ENCODE measurements around the gene SVEP1.
A peak's percentile ranks its signal among the peaks of the same experiment; 100 is the strongest.
"Not testable (repeated sequence)": the region's sequence is repeated elsewhere in the genome, so short reads cannot be mapped to it uniquely, and the experiment has no call there.

The SVEP1 gene

GRCh38 chr9:110358992-110359391 lies 220.5 kb downstream of the SVEP1 start:
- not testable (repeated sequence) for H3K4me3 ChIP-seq (ENCODE audit: low read length); H2AK5ac ChIP-seq (ENCODE audit: low read length); H3K27ac ChIP-seq (ENCODE audit: low read depth, low read length); H3K23ac ChIP-seq (ENCODE audit: low read length); H3K56ac ChIP-seq (ENCODE audit: low read length); H3K79me1 ChIP-seq (ENCODE audit: low read length); H3K9ac ChIP-seq (ENCODE audit: low read length); H4K5ac ChIP-seq (ENCODE audit: low read length); H3K27me3 ChIP-seq (ENCODE audit: insufficient read depth, low read length, poor library complexity); H4K8ac ChIP-seq (ENCODE audit: low read depth, low read length); H2BK15ac ChIP-seq (replicated peaks; ENCODE audit: low read depth); DNase-seq; H3K4me2 ChIP-seq (ENCODE audit: low read length); H3K36me3 ChIP-seq (ENCODE audit: control insufficient read depth, insufficient read depth, low read length); H3K79me2 ChIP-seq (ENCODE audit: control insufficient read depth, insufficient read depth, low read length); H2BK5ac ChIP-seq (ENCODE audit: low read length); H3K4ac ChIP-seq (ENCODE audit: low read depth, low read length); H3K18ac ChIP-seq (ENCODE audit: low read length); H2BK120ac ChIP-seq (ENCODE audit: low read depth, low read length); H3K4me1 ChIP-seq (ENCODE audit: control insufficient read depth, low read depth, low read length)
- no CpG with 5 or more reads among the region's 2 CpGs for WGBS (ENCODE audit: extremely low coverage, insufficient coverage, low lambda C conversion rate)

DNA sequence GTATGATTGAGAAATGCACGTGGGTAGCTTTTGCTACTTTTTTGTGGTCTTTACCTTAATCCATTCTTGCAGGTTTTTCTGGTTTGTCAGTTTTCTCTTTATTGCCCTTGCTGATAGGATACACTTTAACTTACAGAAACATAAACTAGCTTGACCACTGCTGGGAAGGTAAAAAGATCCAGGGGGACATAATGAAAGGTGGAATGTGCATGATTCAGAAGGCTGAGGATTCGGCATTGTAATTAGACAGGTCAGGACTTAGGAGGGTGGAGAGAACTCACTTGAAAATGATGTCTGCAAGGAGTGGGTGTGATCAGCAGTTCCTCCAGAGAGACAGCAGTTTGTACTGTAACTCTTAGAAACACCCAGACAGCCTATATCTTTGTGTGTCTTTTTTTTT lies 222.0 kb downstream of the SVEP1 start:
- Histone ChIP-seq H3K4me3 (ENCODE audit: low read length) (no peak overlapping the region), H3K36me3 (ENCODE audit: control insufficient read depth, insufficient read depth, low read length) (no peaks in the 10 kb centered on the region), H3K27me3 (ENCODE audit: insufficient read depth, low read length, poor library complexity) (no peaks in the 10 kb centered on the region), H3K4me2 (ENCODE audit: low read length) (no peak overlapping the region), H3K56ac (ENCODE audit: low read length) (no peak overlapping the region), H3K79me2 (ENCODE audit: control insufficient read depth, insufficient read depth, low read length) (no peaks in the 10 kb centered on the region), H3K27ac (ENCODE audit: low read depth, low read length) (no peak overlapping the region), H3K23ac (ENCODE audit: low read length) (no peak overlapping the region), H3K4me1 (ENCODE audit: control insufficient read depth, low read depth, low read length) (no peaks in the 10 kb centered on the region), H3K4ac (ENCODE audit: low read depth, low read length) (no peak overlapping the region), H4K8ac (ENCODE audit: low read depth, low read length) (no peak overlapping the region), H2BK5ac (ENCODE audit: low read length) (no peak overlapping the region), H3K18ac (ENCODE audit: low read length) (no peak overlapping the region), H2BK15ac (replicated peaks; ENCODE audit: low read depth) (no peak overlapping the region), H3K79me1 (ENCODE audit: low read length) (no peaks in the 10 kb centered on the region), H2BK120ac (ENCODE audit: low read depth, low read length) (no peak overlapping the region), H2AK5ac (ENCODE audit: low read length) (no peak overlapping the region), H4K5ac (ENCODE audit: low read length) (no peak overlapping the region), H3K9ac (ENCODE audit: low read length) (no peak overlapping the region)
- no CpG with 5 or more reads among the region's 2 CpGs for WGBS (ENCODE audit: extremely low coverage, insufficient coverage, low lambda C conversion rate)
- DNase-seq: no peak

DNA sequence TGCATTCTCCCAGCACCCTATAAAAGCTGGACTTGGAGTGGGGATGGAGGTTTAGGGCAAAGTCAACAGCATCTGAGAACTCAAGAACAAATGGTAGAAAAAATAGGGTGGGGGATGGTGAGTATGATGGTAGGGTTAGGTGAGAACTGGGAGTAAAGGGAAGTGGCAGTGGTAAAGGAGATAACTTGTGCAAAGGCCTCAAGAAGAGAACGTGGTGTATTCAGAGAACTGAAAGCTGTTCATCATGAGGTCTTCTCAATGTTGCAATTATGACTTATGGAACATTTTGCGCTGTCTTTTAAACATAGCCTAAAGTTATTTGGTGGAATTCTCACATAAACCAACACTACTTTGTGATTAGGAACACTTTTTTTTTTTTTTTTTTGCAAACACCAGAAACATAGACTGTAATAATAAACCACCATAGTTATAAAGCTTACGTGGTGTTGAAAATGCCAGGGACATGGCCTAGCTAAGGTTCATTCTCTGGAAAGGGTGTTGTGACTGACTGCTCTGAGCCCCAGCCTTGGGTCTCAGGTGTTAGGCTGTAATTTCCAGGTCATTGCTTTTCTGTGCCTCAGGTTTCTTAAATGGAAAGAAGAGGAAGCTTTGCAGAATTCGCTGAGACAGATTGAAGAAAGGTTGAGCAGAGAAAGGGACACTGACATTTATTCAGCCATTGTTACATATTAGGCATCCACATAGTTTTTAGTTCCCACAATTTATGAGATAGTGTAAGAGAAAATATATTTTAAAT lies 222.7 kb downstream of the SVEP1 start:
- Histone ChIP-seq H2BK120ac (ENCODE audit: low read depth, low read length) (no peak overlapping the region), H3K4me3 (ENCODE audit: low read length) (no peak overlapping the region), H3K9ac (ENCODE audit: low read length) (no peak overlapping the region), H3K23ac (ENCODE audit: low read length) (no peak overlapping the region), H3K79me2 (ENCODE audit: control insufficient read depth, insufficient read depth, low read length) (no peaks in the 10 kb centered on the region), H3K4me1 (ENCODE audit: control insufficient read depth, low read depth, low read length) (no peaks in the 10 kb centered on the region), H3K4me2 (ENCODE audit: low read length) (no peak overlapping the region), H3K56ac (ENCODE audit: low read length) (no peak overlapping the region), H4K8ac (ENCODE audit: low read depth, low read length) (no peak overlapping the region), H3K79me1 (ENCODE audit: low read length) (no peaks in the 10 kb centered on the region), H3K27me3 (ENCODE audit: insufficient read depth, low read length, poor library complexity) (no peaks in the 10 kb centered on the region), H3K18ac (ENCODE audit: low read length) (no peak overlapping the region), H2BK5ac (ENCODE audit: low read length) (no peak overlapping the region), H3K27ac (ENCODE audit: low read depth, low read length) (no peak overlapping the region), H3K4ac (ENCODE audit: low read depth, low read length) (no peak overlapping the region), H2BK15ac (replicated peaks; ENCODE audit: low read depth) (no peak overlapping the region), H2AK5ac (ENCODE audit: low read length) (no peak overlapping the region), H3K36me3 (ENCODE audit: control insufficient read depth, insufficient read depth, low read length) (no peaks in the 10 kb centered on the region), H4K5ac (ENCODE audit: low read length) (no peak overlapping the region)
- no peak for DNase-seq
- no CpG with 5 or more reads among the region's 4 CpGs for WGBS (ENCODE audit: extremely low coverage, insufficient coverage, low lambda C conversion rate)

DNA sequence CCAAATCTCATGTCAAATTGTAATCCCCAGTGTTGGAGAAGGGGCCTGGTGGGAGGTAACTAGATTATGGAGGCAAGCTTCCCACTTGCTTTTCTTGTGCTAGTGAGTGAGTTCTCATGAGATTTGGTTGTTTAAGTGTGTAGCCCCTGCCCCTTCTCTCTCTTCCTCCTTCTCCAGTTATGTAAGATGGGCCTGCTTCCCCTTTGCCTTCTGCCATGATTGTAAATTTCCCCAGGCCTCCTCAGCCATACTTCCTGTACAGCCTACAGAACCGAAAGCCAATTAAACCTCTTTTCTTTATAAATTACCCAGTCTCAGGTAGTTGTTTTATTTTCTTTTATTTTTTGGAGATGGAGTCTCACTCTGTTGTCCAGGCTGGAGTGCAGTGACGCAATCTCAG lies 223.6 kb downstream of the SVEP1 start:
- Histone ChIP-seq H4K8ac (ENCODE audit: low read depth, low read length) (no peak overlapping the region), H3K9ac (ENCODE audit: low read length) (no peak overlapping the region), H3K4ac (ENCODE audit: low read depth, low read length) (no peak overlapping the region), H2BK15ac (replicated peaks; ENCODE audit: low read depth) (no peak overlapping the region), H3K4me3 (ENCODE audit: low read length) (no peak overlapping the region), H3K79me2 (ENCODE audit: control insufficient read depth, insufficient read depth, low read length) (no peaks in the 10 kb centered on the region), H2BK120ac (ENCODE audit: low read depth, low read length) (no peak overlapping the region), H3K18ac (ENCODE audit: low read length) (no peak overlapping the region), H3K27me3 (ENCODE audit: insufficient read depth, low read length, poor library complexity) (no peaks in the 10 kb centered on the region), H4K5ac (ENCODE audit: low read length) (no peak overlapping the region), H2AK5ac (ENCODE audit: low read length) (no peak overlapping the region), H3K56ac (ENCODE audit: low read length) (no peak overlapping the region), H2BK5ac (ENCODE audit: low read length) (no peak overlapping the region), H3K27ac (ENCODE audit: low read depth, low read length) (no peak overlapping the region), H3K36me3 (ENCODE audit: control insufficient read depth, insufficient read depth, low read length) (no peaks in the 10 kb centered on the region), H3K23ac (ENCODE audit: low read length) (no peak overlapping the region), H3K79me1 (ENCODE audit: low read length) (no peaks in the 10 kb centered on the region), H3K4me2 (ENCODE audit: low read length) (no peak overlapping the region), H3K4me1 (ENCODE audit: control insufficient read depth, low read depth, low read length) (no peaks in the 10 kb centered on the region)
- WGBS (ENCODE audit: extremely low coverage, insufficient coverage, low lambda C conversion rate): no CpG with 5 or more reads among the region's 2 CpGs
- DNase-seq: no peak

DNA sequence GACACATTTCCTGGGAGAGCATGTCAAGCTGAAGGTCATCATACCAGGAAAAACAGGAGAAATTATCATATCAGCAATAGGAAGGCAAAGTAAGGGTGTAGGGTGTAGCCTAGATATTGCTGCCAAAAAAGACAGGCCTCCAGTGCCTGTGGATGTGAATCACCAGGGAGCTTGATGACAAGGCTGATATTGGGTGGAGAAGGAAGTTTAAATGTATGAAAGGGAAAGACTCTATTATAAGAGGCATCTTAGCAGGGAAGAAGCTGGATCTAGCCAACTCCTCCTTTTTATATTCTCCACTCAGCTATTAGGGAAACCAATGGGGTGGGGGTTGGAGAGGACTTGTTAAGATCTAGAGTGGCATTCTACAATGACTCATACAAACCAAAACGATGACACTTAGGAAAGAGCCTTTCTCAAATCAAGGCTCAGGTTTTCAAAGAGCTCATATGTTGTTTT lies 228.5 kb downstream of the SVEP1 start:
- H3K27me3 ChIP-seq (ENCODE audit: insufficient read depth, low read length, poor library complexity): no peaks in the 10 kb centered on the region
- no peak overlapping the region for H4K8ac ChIP-seq (ENCODE audit: low read depth, low read length)
- no peak overlapping the region for H2AK5ac ChIP-seq (ENCODE audit: low read length)
- H3K23ac ChIP-seq (ENCODE audit: low read length): no peak overlapping the region
- no peak overlapping the region for H3K4ac ChIP-seq (ENCODE audit: low read depth, low read length)
- DNase-seq: peak; percentile 52
- H3K27ac ChIP-seq (ENCODE audit: low read depth, low read length): no peak overlapping the region
- no peak overlapping the region for H2BK5ac ChIP-seq (ENCODE audit: low read length)
- WGBS (ENCODE audit: extremely low coverage, insufficient coverage, low lambda C conversion rate): no CpG with 5 or more reads among the region's 1 CpG
- no peaks in the 10 kb centered on the region for H3K4me1 ChIP-seq (ENCODE audit: control insufficient read depth, low read depth, low read length)
- no peaks in the 10 kb centered on the region for H3K79me2 ChIP-seq (ENCODE audit: control insufficient read depth, insufficient read depth, low read length)
- no peak overlapping the region for H3K4me3 ChIP-seq (ENCODE audit: low read length)
- H3K18ac ChIP-seq (ENCODE audit: low read length): no peak overlapping the region
- H3K9ac ChIP-seq (ENCODE audit: low read length): no peak overlapping the region
- no peaks in the 10 kb centered on the region for H3K79me1 ChIP-seq (ENCODE audit: low read length)
- H2BK15ac ChIP-seq (replicated peaks; ENCODE audit: low read depth): no peak overlapping the region
- H4K5ac ChIP-seq (ENCODE audit: low read length): no peak overlapping the region
- no peak overlapping the region for H2BK120ac ChIP-seq (ENCODE audit: low read depth, low read length)
- no peaks in the 10 kb centered on the region for H3K36me3 ChIP-seq (ENCODE audit: control insufficient read depth, insufficient read depth, low read length)
- H3K4me2 ChIP-seq (ENCODE audit: low read length): no peak overlapping the region
- no peak overlapping the region for H3K56ac ChIP-seq (ENCODE audit: low read length)

GRCh38 chr9:110346325-110346724 lies 233.2 kb downstream of the SVEP1 start:
- H4K8ac ChIP-seq (ENCODE audit: low read depth, low read length): no peak overlapping the region
- H3K36me3 ChIP-seq (ENCODE audit: control insufficient read depth, insufficient read depth, low read length): no peaks in the 10 kb centered on the region

More at GRCh38 chr9:110346325-110346724, 233.2 kb downstream of the SVEP1 start:
- Histone ChIP-seq H3K18ac (ENCODE audit: low read length) (no peak overlapping the region), H3K4ac (ENCODE audit: low read depth, low read length) (no peak overlapping the region), H2AK5ac (ENCODE audit: low read length) (no peak overlapping the region), H3K56ac (ENCODE audit: low read length) (no peak overlapping the region), H3K4me3 (ENCODE audit: low read length) (no peak overlapping the region), H3K27me3 (ENCODE audit: insufficient read depth, low read length, poor library complexity) (no peaks in the 10 kb centered on the region), H3K79me1 (ENCODE audit: low read length) (no peaks in the 10 kb centered on the region), H2BK15ac (replicated peaks; ENCODE audit: low read depth) (no peak overlapping the region), H3K4me2 (ENCODE audit: low read length) (no peak overlapping the region), H3K4me1 (ENCODE audit: control insufficient read depth, low read depth, low read length) (no peaks in the 10 kb centered on the region), H2BK5ac (ENCODE audit: low read length) (no peak overlapping the region), H3K79me2 (ENCODE audit: control insufficient read depth, insufficient read depth, low read length) (no peaks in the 10 kb centered on the region), H3K9ac (ENCODE audit: low read length) (no peak overlapping the region), H3K27ac (ENCODE audit: low read depth, low read length) (no peak overlapping the region), H2BK120ac (ENCODE audit: low read depth, low read length) (no peak overlapping the region), H4K5ac (ENCODE audit: low read length) (no peak overlapping the region), H3K23ac (ENCODE audit: low read length) (no peak overlapping the region)
- WGBS (ENCODE audit: extremely low coverage, insufficient coverage, low lambda C conversion rate): no CpG with 5 or more reads among the region's 3 CpGs
- no peak for DNase-seq

Data from mesendoderm (in vitro differentiated cells).